Neural cell (in vitro differentiated cells): ENCODE measurements around the gene LGALS1.

Experiments
- EP300 ChIP-seq: fragments of 450-650 bp; conservative IDR thresholded peaks from 2 replicates; pipeline ENCODE4 v1.6.1; 2014; ENCODE audit warnings: antibody characterized with exemption, mild to moderate bottlenecking, moderate library complexity; ENCODE audit not compliant: poor library complexity, severe bottlenecking
- MXI1 ChIP-seq: fragments of 450-650 bp; conservative IDR thresholded peaks from 2 replicates; pipeline ENCODE4 v1.6.1; 2014; ENCODE audit warnings: antibody characterized with exemption, mild to moderate bottlenecking; ENCODE audit not compliant: poor library complexity, severe bottlenecking
- POLR2AphosphoS5 ChIP-seq: IDR thresholded peaks from 2 replicates; pipeline ENCODE4 v1.6.1; 2012
- RAD21 ChIP-seq: fragments of 450-650 bp; conservative IDR thresholded peaks from 2 replicates; pipeline ENCODE4 v1.6.1; 2014; ENCODE audit warnings: antibody characterized with exemption, mild to moderate bottlenecking, moderate library complexity
- SMC3 ChIP-seq: fragments of 450-650 bp; conservative IDR thresholded peaks from 2 replicates; pipeline ENCODE4 v1.6.1; 2014; ENCODE audit warnings: antibody characterized with exemption, mild to moderate bottlenecking, moderate library complexity; ENCODE audit not compliant: poor library complexity
- TAF1 ChIP-seq: IDR thresholded peaks from 2 replicates; pipeline ENCODE4 v1.6.1; 2012; ENCODE audit warnings: low read depth
- TF ChIP-seq, protein P1 (sequence below): fragments of 450-650 bp; IDR thresholded peaks from 2 replicates; pipeline ENCODE4 v1.5.1; 2014; ENCODE audit warnings: antibody characterized with exemption, mild to moderate bottlenecking, moderate library complexity; ENCODE audit not compliant: poor library complexity, severe bottlenecking
- TF ChIP-seq, protein P2 (sequence below): IDR thresholded peaks from 2 replicates; pipeline ENCODE4 v1.6.1; 2012; ENCODE audit warnings: borderline replicate concordance

DNA sequence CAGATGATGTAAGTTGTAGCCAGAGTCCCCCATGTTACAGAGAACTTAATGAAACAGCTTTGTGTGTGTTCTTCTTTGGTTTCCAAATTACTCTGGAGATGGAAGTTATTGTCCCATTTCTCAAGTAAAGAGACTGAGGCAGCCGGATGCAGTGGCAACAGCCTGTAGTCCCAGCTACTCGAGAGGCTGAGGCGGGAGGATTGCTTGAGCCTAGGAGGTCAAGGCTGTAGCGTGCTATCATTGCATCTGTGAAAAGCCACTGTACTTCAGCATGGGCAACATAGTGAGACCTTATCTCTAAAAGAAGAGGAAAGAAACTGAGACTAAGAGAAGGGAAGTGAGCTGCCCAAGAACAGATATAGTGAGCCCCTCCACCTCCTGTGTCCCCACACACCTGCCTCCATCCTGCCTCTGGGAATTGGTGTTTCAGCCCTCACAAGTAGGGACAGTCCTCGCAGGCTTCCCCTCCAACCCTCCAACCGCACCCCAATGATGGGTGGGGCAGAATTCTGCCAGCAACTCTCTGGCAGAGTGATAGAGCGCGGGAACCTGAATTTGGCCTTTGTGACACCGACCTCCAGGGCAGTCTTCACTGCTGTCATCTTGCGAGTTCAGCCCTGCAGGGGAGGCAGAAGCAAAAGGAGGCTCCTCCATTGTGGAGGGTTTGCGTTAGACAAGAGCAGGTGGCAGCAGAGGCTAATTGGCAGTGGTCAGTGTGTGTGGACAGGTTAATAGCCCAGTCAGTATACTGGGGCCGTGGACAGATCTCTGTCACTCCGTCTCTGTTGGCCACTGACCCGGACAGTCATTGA lies 15.3 kb upstream of the LGALS1 start:
- TF ChIP-seq, protein P1, sequence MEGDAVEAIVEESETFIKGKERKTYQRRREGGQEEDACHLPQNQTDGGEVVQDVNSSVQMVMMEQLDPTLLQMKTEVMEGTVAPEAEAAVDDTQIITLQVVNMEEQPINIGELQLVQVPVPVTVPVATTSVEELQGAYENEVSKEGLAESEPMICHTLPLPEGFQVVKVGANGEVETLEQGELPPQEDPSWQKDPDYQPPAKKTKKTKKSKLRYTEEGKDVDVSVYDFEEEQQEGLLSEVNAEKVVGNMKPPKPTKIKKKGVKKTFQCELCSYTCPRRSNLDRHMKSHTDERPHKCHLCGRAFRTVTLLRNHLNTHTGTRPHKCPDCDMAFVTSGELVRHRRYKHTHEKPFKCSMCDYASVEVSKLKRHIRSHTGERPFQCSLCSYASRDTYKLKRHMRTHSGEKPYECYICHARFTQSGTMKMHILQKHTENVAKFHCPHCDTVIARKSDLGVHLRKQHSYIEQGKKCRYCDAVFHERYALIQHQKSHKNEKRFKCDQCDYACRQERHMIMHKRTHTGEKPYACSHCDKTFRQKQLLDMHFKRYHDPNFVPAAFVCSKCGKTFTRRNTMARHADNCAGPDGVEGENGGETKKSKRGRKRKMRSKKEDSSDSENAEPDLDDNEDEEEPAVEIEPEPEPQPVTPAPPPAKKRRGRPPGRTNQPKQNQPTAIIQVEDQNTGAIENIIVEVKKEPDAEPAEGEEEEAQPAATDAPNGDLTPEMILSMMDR = no peak
- TF ChIP-seq SMC3 (no peak), TAF1 (no peak), MXI1 (no peak), POLR2AphosphoS5 (no peak), EP300 (no peak), RAD21 (no peak)
- TF ChIP-seq, protein P2, sequence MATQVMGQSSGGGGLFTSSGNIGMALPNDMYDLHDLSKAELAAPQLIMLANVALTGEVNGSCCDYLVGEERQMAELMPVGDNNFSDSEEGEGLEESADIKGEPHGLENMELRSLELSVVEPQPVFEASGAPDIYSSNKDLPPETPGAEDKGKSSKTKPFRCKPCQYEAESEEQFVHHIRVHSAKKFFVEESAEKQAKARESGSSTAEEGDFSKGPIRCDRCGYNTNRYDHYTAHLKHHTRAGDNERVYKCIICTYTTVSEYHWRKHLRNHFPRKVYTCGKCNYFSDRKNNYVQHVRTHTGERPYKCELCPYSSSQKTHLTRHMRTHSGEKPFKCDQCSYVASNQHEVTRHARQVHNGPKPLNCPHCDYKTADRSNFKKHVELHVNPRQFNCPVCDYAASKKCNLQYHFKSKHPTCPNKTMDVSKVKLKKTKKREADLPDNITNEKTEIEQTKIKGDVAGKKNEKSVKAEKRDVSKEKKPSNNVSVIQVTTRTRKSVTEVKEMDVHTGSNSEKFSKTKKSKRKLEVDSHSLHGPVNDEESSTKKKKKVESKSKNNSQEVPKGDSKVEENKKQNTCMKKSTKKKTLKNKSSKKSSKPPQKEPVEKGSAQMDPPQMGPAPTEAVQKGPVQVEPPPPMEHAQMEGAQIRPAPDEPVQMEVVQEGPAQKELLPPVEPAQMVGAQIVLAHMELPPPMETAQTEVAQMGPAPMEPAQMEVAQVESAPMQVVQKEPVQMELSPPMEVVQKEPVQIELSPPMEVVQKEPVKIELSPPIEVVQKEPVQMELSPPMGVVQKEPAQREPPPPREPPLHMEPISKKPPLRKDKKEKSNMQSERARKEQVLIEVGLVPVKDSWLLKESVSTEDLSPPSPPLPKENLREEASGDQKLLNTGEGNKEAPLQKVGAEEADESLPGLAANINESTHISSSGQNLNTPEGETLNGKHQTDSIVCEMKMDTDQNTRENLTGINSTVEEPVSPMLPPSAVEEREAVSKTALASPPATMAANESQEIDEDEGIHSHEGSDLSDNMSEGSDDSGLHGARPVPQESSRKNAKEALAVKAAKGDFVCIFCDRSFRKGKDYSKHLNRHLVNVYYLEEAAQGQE = no peak
